Fibroblast of skin of right quadriceps (primary cell): Measurements from ENCODE around the gene AZIN2.
"Not testable (repeated sequence)": the region's sequence is repeated elsewhere in the genome, so short reads cannot be mapped to it uniquely, and the experiment has no call there.

Source experiments
- DNase-seq: peaks from one replicate; pipeline ENCODE4 v3.0.0-alpha.2; 2013

AZIN2 gene

DNA sequence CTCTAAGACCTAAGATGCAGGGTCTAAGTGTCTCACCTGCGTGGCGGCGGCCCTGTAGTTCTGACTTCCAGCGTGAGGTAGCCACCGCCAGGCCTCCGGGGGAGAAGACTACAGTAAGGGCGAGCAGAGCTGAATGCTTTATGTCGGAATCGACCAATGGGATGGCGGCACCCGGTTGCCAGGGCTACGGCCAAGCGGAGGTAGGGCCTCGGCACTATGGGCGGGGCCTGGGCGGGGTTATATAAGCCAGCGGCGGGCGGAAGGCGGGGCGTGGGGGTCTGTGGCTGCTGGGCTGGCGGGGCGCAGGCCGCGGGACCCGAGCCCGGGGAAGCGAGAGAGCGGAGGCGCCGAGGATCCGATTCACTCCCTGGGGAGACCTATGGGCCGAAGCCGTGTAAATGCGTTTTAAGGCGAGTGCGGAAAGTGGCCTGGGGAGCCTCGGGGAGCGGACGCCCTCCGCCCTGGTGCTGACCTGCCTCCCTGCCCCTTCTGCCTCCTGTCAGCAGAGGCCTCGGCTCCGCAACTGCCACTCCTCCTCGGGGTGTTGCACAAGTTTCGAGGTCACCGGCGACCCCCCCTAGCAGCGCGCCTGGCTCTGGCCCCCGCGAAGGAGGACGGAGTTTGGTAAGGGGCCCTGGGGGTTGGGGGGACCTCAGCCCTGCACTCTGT, at the start of gene AZIN2:
Gene AZIN2 (plus strand): TSS at position 269 of the 669 bp plus-strand sequence. CDS start 1,097 bp downstream, outside the sequence.
- peak; percentile 92 for DNase-seq

DNA sequence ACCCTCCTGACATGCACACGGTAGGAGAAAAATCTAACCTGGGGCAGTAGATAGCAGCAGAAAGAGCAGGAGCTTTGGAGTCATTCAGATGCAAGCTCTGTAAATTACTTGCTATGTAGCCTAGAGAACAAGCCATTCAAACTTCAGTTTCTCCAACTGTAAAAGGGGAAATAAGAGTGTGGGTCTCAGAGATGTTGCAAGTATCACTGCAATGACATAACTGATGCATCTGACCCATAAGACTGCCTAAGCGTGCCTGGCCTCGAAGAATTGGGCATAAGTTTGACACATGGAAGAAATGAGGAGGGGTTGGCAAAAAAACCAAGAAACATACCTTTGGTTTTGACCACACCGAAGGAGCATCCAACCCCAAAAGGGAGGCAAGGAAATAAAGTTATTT, 49.4 kb upstream of the AZIN2 start:
- no peak for DNase-seq

DNA sequence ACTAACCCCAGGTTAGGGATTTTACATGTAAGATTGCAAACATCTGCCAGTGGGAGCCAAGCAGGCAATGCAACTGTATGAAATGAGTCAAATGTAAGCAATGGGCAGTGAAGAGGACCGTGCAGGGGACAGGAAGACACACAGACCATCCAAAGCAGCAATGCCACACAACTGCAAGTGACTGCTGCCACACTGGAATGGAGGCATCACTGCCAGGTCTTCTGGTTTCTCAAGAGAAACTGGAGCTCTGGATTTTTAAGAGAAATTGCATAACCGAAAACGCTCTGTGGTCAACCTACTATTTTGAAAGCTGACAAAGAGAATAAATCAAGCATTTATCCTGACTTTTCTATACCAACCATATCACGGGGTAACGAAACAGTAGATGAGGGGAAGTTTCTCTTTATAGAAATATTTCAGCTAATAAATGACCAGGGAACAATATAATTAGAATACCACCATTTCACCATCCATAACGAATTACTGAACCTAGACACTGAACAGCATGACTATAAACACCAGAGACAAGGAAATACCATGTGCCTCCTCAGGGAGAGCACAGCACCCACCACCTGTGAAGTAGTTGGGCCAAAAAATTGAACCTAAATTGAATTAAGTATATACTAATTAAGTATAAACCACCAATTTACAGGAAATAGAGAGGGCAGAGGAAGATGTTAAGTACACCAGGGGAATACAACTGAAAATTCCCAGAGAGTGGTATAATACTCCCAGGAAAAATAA, 48.7 kb upstream of the AZIN2 start:
- DNase-seq, result peak; percentile 17

- no peak for DNase-seq
Measured at GRCh38 chr1:33036051-33036525, 44.9 kb upstream of the AZIN2 start.

GRCh38 chr1:33036526-33037503, 44.1 kb upstream of the AZIN2 start, which contains the start of gene AK2:
AK2 (minus strand) TSS chr1:33036883; CDS start chr1:33036828, 55 bp downstream.
- peak; percentile 98 for DNase-seq

DNA sequence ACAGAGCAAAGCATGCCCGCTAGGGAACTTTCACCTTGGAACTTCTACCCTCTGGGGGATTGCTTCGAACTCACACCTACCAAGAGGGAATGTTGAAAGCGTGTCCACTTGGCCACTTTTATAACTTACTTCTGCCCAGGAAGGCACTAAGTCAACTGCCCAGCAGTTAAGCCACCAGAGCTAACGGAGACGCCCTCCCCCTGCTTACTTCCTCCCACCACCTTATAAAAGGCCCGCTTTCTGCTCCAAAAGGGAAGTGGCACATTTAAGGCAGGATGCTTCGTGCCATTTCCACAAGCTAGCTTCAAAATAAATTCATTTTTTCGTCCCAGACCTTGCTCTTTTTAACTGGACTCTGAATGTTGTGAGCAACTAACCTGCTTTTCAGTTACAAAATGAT, 41.1 kb upstream of the AZIN2 start:
- no peak for DNase-seq

GRCh38 chr1:33041026-33041425, 39.9 kb upstream of the AZIN2 start:
- DNase-seq, result no peak

DNA sequence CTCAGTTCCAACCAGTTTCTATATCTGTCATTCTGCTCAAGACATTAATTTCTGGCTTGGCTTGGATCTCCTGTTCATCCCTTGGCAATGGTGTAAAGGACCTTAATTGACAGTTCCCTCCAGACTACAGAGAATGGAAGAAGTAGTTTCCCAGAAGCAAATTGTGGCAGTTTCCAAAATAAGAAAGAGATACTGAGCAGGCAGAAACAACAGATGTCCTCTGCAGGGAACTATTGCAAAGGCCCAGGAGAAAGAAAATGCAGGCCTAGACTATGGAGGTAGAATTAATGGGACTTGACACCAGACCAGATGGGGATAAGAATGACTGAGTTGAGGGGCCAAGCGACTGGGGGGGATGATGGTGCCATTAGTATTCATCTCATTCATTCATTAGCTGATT, 38.1 kb upstream of the AZIN2 start:
- DNase-seq, result no peak

- DNase-seq, result no peak
Measured at GRCh38 chr1:33043267-33044092, 37.5 kb upstream of the AZIN2 start.

- DNase-seq, result no peak
Measured at GRCh38 chr1:33045246-33045645, 35.7 kb upstream of the AZIN2 start.

DNA sequence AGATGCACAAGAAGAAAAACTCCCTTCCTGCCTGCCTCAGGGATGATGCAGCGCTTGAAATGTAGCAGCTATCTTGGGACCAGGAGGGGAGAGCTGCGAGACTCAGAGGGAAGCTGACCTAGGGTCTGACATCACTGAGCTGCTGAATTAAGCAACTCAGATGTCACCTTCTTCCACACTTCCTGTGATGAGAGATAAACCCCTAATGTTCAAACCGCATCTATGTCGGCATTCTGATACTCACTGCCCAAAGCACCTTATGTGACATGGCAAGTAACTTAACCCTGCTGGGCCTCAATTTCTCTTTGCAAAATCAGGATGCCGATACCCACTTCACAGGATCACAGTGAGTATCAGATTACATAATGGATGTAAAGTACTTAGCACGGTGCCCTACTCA, 35.1 kb upstream of the AZIN2 start:
- DNase-seq, result no peak

GRCh38 chr1:33046234-33046633, 34.7 kb upstream of the AZIN2 start:
- DNase-seq, result not testable (repeated sequence)

GRCh38 chr1:33047290-33047689, 33.7 kb upstream of the AZIN2 start:
- DNase-seq, result no peak

DNA sequence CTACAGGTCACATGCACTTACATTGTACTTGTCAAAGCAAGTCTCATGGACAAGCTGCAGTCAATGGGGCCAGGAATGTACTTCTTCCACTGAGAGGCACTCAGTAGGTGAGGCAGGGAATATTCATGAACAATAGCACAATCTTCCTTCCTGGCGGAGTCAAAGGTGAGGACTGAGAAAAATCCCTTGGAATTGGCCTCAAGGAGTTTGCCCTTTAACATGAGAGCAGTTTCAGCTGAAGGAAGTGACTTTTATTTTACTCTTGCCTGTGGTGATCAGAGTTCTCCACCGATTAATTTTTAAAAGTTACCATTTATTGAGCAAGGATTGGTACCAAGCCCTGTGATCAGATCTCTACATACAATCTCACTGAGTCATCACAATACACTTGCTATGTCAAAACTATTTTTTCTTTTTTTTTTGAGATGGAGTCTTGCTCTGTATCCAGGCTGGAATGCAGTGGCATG, 33.1 kb upstream of the AZIN2 start:
- DNase-seq, result peak; percentile 32

GRCh38 chr1:33048426-33048825, 32.5 kb upstream of the AZIN2 start:
- no peak for DNase-seq

- no peak for DNase-seq
Measured at GRCh38 chr1:33049371-33049770, 31.6 kb upstream of the AZIN2 start.

GRCh38 chr1:33050221-33051076, 30.5 kb upstream of the AZIN2 start:
- peak; percentile 77 for DNase-seq

GRCh38 chr1:33055210-33056008, 25.5 kb upstream of the AZIN2 start:
- peak; percentile 69 for DNase-seq

GRCh38 chr1:33056426-33056825, 24.5 kb upstream of the AZIN2 start:
- DNase-seq, result no peak

DNA sequence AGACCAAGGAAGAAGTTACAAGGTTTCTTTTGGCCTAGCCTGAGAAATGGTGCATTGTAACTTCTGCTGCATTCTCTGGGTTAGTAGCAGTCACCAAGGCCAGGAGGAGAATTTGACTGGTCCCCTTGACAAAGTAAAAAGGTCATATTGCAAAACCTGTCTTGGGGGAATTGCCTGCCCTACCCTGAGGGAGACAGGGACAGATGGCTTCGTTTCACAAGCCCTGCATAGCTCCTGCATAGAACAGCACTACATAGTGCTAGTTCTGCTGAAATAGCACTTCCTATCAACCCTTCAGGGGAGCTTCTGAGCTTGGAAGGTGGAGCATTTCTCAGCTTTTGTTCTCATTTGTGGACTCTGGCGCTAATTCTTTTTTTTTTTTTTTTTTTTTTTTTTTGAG, 23.9 kb upstream of the AZIN2 start:
- no peak for DNase-seq
